Activated CD4-positive, alpha-beta memory T cell treated with anti-CD3 and anti-CD28 coated beads, Interleukin-2, amount 10 ng/mL, durations not matched to agents 7 days and 5 days (primary cell): ENCODE data around the gene POU2AF1. TPM values are rescaled to one million over a fixed set of nuclear protein-coding genes. Genes with fewer than 3 reads are reported as not detected.
"Not testable (repeated sequence)": the region's sequence is repeated elsewhere in the genome, so short reads cannot be mapped to it uniquely, and the experiment has no call there.

Experiments used
- CTCF ChIA-PET: fragments of 350-600 bp; sonication (Branson Sonifier 250); formaldehyde crosslinking; loops from one replicate; lab custom pipeline; 2021; ENCODE audit warnings: antibody characterized with exemption, inconsistent platforms; lab: Charles Lee
- POLR2A ChIA-PET: fragments of 350-600 bp; sonication (Branson Sonifier 250); formaldehyde crosslinking; loops from one replicate; lab custom pipeline; 2021; ENCODE audit warnings: antibody characterized with exemption; lab: Charles Lee
- DNase-seq: peaks from one replicate; pipeline ENCODE4 v3.0.0-alpha.2; 2020
- H3K27ac Mint-ChIP-seq: one replicate; pipeline ENCODE4 v1.8.0; 2021; ENCODE audit warnings: mild to moderate bottlenecking, mixed read lengths
- H3K27me3 Mint-ChIP-seq: one replicate; pipeline ENCODE4 v1.8.0; 2021; ENCODE audit warnings: mixed read lengths
- H3K36me3 Mint-ChIP-seq: one replicate; pipeline ENCODE4 v1.8.0; 2021; ENCODE audit warnings: low read depth, mixed read lengths
- H3K4me1 Mint-ChIP-seq: one replicate; pipeline ENCODE4 v1.8.0; 2021; ENCODE audit warnings: mixed read lengths
- H3K4me3 Mint-ChIP-seq: one replicate; pipeline ENCODE4 v1.8.0; 2021; ENCODE audit warnings: mild to moderate bottlenecking, mixed read lengths
- H3K9me3 Mint-ChIP-seq: one replicate; pipeline ENCODE4 v1.8.0; 2021; ENCODE audit warnings: mixed read lengths
- total RNA-seq, 2 experiments: library from RNA; stranded (reverse); gene quantifications; one replicate each; pipeline ENCODE4 v1.2.3, GENCODE V29; 2021

The POU2AF1 gene
- total RNA-seq, 2 experiments from 2014 or later, result 7.7 to 7.8 TPM

DNA sequence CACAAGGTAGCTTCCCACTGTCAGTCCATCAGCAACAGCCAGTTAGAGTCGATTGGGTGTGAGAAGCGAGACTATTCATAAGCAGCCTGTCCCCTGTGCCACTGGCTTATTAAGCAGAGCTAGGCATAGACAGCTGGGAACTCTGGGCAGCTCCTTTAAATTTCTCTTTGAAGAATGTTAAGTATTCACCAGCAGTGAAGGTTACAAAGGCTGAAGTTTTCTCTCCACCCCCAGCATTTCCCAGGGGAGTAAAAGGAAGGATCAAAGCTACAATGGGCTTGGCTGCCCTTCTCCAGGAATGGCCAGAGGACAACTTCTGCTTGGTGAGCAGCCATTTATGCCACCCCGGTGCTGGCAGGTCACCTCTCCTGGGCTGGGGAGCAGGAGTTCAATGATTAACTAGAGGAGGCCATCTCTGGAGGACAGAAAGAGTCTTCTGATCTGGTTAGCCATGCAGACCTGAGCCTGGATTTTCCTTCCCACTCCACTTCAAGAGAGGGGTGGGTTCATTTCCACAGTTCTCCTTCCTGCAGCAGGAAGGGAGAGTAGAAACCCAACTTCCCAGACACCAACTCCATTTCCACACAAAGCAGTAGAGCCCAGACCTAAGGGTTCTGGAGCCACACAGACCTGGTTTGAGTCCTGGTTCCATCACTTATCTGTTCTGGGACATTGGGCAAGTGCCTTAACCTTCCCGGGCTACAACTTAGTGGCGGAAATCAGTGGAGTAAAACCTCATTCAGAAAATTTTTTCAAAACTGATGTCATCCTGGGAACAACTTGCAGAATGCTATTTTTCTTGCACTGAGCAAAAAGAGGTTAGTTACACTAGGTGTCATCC lies 58.1 kb downstream of the POU2AF1 start:
- no peak for DNase-seq
- no peak overlapping the region for H3K27ac Mint-ChIP-seq
- no peaks in the 10 kb centered on the region for H3K9me3 Mint-ChIP-seq
- H3K27me3 Mint-ChIP-seq, result peaks cover 35% of the 10 kb centered on the region
- ChIA-PET POLR2A (no interaction called here), CTCF (interaction anchor here (0.6 kb wide), 1 partner anchor 133 kb away, joined by 3 read pairs; no protein-coding TSS in a partner anchor)
- H3K4me1 Mint-ChIP-seq, result no peaks in the 10 kb centered on the region
- no peak overlapping the region for H3K4me3 Mint-ChIP-seq
- H3K36me3 Mint-ChIP-seq, result no peaks in the 10 kb centered on the region

GRCh38 chr11:111320199-111320598 lies 58.9 kb downstream of the POU2AF1 start:
- CTCF ChIA-PET, POLR2A ChIA-PET, H3K27ac Mint-ChIP-seq, H3K4me1 Mint-ChIP-seq, DNase-seq, H3K36me3 Mint-ChIP-seq, H3K4me3 Mint-ChIP-seq, H3K9me3 Mint-ChIP-seq: not testable (repeated sequence)
- H3K27me3 Mint-ChIP-seq, result peaks cover 40% of the 10 kb centered on the region

- H3K36me3 Mint-ChIP-seq, result no peaks in the 10 kb centered on the region
- H3K4me1 Mint-ChIP-seq, result no peaks in the 10 kb centered on the region
- no peak overlapping the region for H3K27ac Mint-ChIP-seq
- CTCF ChIA-PET, result no interaction called here
- peaks cover 38% of the 10 kb centered on the region for H3K27me3 Mint-ChIP-seq
- H3K4me3 Mint-ChIP-seq, result no peak overlapping the region
- DNase-seq, result no peak
- POLR2A ChIA-PET, result no interaction called here
- H3K9me3 Mint-ChIP-seq, result no peaks in the 10 kb centered on the region
Measured at GRCh38 chr11:111319296-111319695, 59.8 kb downstream of the POU2AF1 start.

- no peaks in the 10 kb centered on the region for H3K9me3 Mint-ChIP-seq
- no peak for DNase-seq
- H3K36me3 Mint-ChIP-seq, result no peaks in the 10 kb centered on the region
- POLR2A ChIA-PET, result no interaction called here
- CTCF ChIA-PET, result no interaction called here
- no peaks in the 10 kb centered on the region for H3K4me1 Mint-ChIP-seq
- H3K27me3 Mint-ChIP-seq, result peaks cover 29% of the 10 kb centered on the region
- no peak overlapping the region for H3K4me3 Mint-ChIP-seq
- no peak overlapping the region for H3K27ac Mint-ChIP-seq
Measured at GRCh38 chr11:111312076-111312475, 67.0 kb downstream of the POU2AF1 start.

DNA sequence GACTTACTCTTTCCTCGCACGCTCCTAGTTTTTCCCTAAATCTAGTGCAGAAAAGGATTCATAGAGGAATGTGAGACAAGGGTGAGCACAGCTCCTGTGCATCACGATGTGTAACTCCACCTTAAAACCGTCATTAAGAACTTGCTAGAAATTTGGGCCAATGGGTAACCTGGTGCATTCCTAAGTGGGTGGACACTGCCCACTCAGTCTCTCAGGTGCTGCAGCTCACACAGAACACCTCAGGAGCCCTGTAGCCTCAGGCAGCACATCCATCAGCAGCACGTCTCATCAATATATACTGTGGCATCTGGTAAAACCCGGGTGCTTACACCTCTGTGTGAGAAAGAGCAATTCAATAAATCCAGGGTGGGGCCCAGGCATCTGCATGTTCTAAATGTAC lies 68.4 kb downstream of the POU2AF1 start:
- H3K4me1 Mint-ChIP-seq, result no peaks in the 10 kb centered on the region
- ChIA-PET CTCF (no interaction called here), POLR2A (no interaction called here)
- H3K27me3 Mint-ChIP-seq, result peaks cover 32% of the 10 kb centered on the region
- H3K4me3 Mint-ChIP-seq, result no peak overlapping the region
- H3K36me3 Mint-ChIP-seq, result no peaks in the 10 kb centered on the region
- no peak overlapping the region for H3K27ac Mint-ChIP-seq
- DNase-seq, result no peak
- no peaks in the 10 kb centered on the region for H3K9me3 Mint-ChIP-seq

DNA sequence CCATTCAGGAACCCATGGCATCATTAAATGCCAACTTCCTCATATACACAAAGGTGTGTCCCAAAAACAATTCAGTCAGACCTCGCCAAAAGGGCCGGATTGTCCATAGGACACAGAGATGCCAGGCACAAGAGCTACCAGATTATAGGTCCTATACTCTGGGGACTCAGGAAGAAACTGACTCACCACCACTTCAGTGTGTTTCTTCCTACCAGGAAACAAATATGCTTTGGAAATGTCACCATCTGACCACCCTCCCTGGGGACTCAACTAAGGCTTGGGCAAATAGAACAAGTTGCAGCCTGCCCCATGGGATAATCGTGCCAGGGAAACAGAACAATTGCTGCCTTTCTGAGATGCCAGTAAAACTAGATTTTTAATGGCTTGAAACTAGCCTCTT lies 69.0 kb downstream of the POU2AF1 start:
- CTCF ChIA-PET, result no interaction called here
- Mint-ChIP-seq H3K36me3 (no peaks in the 10 kb centered on the region), H3K9me3 (no peaks in the 10 kb centered on the region), H3K27ac (no peak overlapping the region), H3K27me3 (peaks cover 32% of the 10 kb centered on the region), H3K4me1 (no peaks in the 10 kb centered on the region), H3K4me3 (no peak overlapping the region)
- DNase-seq, result no peak
- POLR2A ChIA-PET, result no interaction called here

DNA sequence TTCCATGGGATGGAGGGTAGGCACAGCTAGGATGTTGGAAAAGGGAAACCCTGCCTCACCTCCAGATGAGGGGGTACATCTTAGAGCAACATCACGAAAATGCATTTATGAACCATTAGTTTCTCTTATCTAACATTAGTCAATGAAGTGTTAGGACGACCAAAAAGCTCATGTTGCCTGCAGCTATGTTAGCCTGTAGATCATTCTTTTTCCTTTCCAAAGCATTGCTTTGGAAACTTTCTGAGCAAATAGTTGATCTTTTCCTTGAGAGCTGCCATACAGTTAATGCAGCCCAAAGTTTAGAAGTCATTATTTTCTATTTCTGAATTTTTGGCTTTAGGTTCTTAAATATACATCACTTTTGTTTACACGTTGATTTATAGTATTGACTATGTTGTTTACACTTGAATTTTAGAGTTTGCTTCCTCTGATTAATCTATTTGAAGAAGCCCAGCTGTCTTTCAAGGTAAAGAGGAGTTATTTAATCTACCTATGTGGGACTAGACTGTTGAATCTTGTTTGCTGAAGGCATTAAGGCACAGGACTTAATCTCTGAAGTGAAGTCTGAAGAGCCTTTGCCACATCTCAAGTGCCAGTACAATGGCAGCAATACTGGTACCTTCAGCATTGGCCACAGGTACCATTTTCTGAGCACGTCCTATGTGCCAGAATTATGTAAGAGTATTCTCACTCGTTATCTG lies 69.7 kb downstream of the POU2AF1 start:
- ChIA-PET CTCF (no interaction called here), POLR2A (no interaction called here)
- DNase-seq, result no peak
- Mint-ChIP-seq H3K27me3 (peaks cover 34% of the 10 kb centered on the region), H3K4me1 (no peaks in the 10 kb centered on the region), H3K4me3 (no peak overlapping the region), H3K36me3 (no peaks in the 10 kb centered on the region), H3K9me3 (no peaks in the 10 kb centered on the region), H3K27ac (no peak overlapping the region)

DNA sequence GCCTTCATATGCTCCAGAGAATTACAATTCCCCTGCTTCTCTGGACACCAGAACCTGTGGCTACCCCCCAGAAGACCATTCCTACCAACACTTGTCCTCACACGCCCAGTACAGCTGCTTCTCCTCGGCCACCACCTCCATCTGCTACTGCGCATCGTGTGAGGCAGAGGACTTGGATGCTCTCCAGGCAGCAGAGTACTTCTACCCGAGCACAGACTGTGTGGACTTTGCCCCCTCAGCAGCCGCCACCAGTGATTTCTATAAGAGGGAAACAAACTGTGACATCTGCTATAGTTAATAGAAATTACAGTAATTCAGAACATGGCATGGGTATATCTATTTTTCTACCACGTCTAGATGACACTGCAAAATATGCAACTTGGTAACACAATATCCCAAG lies 70.9 kb downstream of the POU2AF1 start:
- Mint-ChIP-seq H3K9me3 (no peaks in the 10 kb centered on the region), H3K27ac (no peak overlapping the region), H3K4me1 (no peaks in the 10 kb centered on the region), H3K4me3 (no peak overlapping the region), H3K27me3 (peaks cover 32% of the 10 kb centered on the region), H3K36me3 (no peaks in the 10 kb centered on the region)
- POLR2A ChIA-PET, result no interaction called here
- no peak for DNase-seq
- CTCF ChIA-PET, result no interaction called here

- Mint-ChIP-seq H3K4me1 (no peaks in the 10 kb centered on the region), H3K27ac (no peak overlapping the region), H3K9me3 (no peaks in the 10 kb centered on the region), H3K4me3 (no peak overlapping the region), H3K27me3 (peaks cover 30% of the 10 kb centered on the region), H3K36me3 (no peaks in the 10 kb centered on the region)
- ChIA-PET POLR2A (no interaction called here), CTCF (no interaction called here)
- no peak for DNase-seq
Measured at GRCh38 chr11:111307472-111308108, 71.5 kb downstream of the POU2AF1 start.

- H3K36me3 Mint-ChIP-seq, result no peaks in the 10 kb centered on the region
- no peaks in the 10 kb centered on the region for H3K9me3 Mint-ChIP-seq
- H3K27me3 Mint-ChIP-seq, result peaks cover 31% of the 10 kb centered on the region
- no peak for DNase-seq
- ChIA-PET CTCF (no interaction called here), POLR2A (no interaction called here)
- no peak overlapping the region for H3K27ac Mint-ChIP-seq
- H3K4me1 Mint-ChIP-seq, result no peaks in the 10 kb centered on the region
- no peak overlapping the region for H3K4me3 Mint-ChIP-seq
Measured at GRCh38 chr11:111306321-111306720, 72.8 kb downstream of the POU2AF1 start.

- POLR2A ChIA-PET, result no interaction called here
- peaks cover 35% of the 10 kb centered on the region for H3K27me3 Mint-ChIP-seq
Measured at GRCh38 chr11:111305876-111306275, 73.2 kb downstream of the POU2AF1 start.

DNA sequence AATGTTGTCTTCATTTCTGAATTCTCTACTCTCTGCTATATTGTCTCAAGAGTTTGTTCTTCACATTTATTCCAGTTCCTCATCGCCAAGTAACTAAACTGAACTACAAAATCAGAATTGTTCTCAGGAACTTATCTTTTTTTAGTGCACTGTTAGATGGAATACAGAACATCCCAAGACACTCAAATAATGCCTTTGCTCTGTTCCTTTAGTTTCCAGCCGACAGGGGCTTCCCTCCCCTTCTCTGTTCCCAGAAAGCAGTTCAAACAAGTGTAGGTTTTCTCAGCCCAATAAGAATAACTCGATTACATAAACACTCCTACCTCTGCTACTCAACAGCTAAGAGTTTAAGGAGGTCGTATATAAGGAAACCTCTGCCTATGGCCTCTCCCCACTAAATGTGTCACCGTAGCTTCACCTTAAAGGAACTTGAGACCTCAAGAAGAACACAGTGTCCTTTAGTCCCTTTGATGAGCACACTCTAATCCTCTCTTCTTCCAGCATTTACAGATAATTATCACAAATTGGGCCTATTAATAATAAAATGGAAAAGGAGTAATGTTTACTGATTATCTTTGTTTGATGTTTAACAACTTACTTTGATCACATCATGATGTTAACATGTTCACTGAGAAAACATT lies 73.8 kb downstream of the POU2AF1 start:
- Mint-ChIP-seq H3K27ac (no peak overlapping the region), H3K4me3 (no peak overlapping the region), H3K36me3 (no peaks in the 10 kb centered on the region), H3K4me1 (no peaks in the 10 kb centered on the region), H3K9me3 (no peaks in the 10 kb centered on the region), H3K27me3 (peaks cover 40% of the 10 kb centered on the region)
- ChIA-PET CTCF (no interaction called here), POLR2A (no interaction called here)
- no peak for DNase-seq

More at GRCh38 chr11:111305876-111306275, 73.2 kb downstream of the POU2AF1 start:
- no peak overlapping the region for H3K4me3 Mint-ChIP-seq
- no peaks in the 10 kb centered on the region for H3K36me3 Mint-ChIP-seq
- no peak for DNase-seq
- no peaks in the 10 kb centered on the region for H3K9me3 Mint-ChIP-seq
- no peak overlapping the region for H3K27ac Mint-ChIP-seq
- no peaks in the 10 kb centered on the region for H3K4me1 Mint-ChIP-seq
- CTCF ChIA-PET, result no interaction called here

DNA sequence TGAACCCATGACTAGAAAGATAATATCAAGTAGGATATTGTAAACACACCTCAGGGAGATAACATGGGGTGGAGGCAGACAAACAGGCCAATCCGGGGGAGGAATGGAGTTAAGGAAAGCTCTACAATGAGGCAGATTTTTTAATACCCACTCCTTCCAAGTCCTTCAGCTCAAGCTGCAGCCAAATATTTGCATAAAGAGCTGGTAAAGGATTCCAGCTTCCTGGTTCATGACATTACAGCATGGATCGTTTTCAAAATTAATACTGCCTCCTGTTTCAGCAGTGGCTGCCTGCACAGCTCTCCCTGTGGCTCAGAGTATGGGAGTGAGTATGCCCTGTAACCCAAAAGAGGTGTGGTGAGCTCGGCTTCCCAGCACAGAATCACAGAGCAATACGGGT lies 75.6 kb downstream of the POU2AF1 start:
- Mint-ChIP-seq H3K4me1 (peaks cover under 1% of the 10 kb centered on the region), H3K27ac (no peak overlapping the region), H3K9me3 (no peaks in the 10 kb centered on the region), H3K27me3 (peaks cover 46% of the 10 kb centered on the region), H3K4me3 (no peak overlapping the region), H3K36me3 (no peaks in the 10 kb centered on the region)
- CTCF ChIA-PET, result interaction anchor here (1.1 kb wide), 1 partner anchor 20 kb away, joined by 6 read pairs; no protein-coding TSS in a partner anchor
- DNase-seq, result no peak
- POLR2A ChIA-PET, result no interaction called here
